H1 (cell line): ENCODE results near the gene ZNF490. TPM values are rescaled to one million over a fixed set of nuclear protein-coding genes. Genes with fewer than 3 reads are reported as not detected.

ENCODE experiments used
- CTCF ChIA-PET: fragments of 300-600 bp; sonication (Branson Sonifier 250); formaldehyde crosslinking; loops from one replicate; lab custom pipeline; 2021; ENCODE audit not compliant: partially characterized antibody; lab: Charles Lee
- POLR2A ChIA-PET: fragments of 300-600 bp; sonication (Branson Sonifier 250); formaldehyde crosslinking; loops from one replicate; lab custom pipeline; 2021; ENCODE audit warnings: inconsistent platforms; ENCODE audit not compliant: partially characterized antibody; lab: Charles Lee
- DNase-seq, 2 experiments: peaks; one replicate each; pipeline versions ENCODE4 v3.0.0 to v3.0.0-alpha.2; 2010 to 2022; ENCODE audit warnings: low spot score in 2 of 2, low read depth in 1 of 2, mixed read lengths in 1 of 2
- FAIRE-seq: peaks from 2 replicates; lab custom pipeline; 2011; peaks lifted over from hg19 to GRCh38; lab: Jason Lieb, UNC
- H2AFZ ChIP-seq: 2 replicates; pipeline ENCODE4 v1.8.1; 2012; ENCODE audit warnings: low read length, inconsistent platforms
- H2AK5ac ChIP-seq: 2 replicates; pipeline ENCODE4 v1.6.1; 2013; ENCODE audit warnings: low read depth, low read length
- H2BK120ac ChIP-seq: replicated peaks from 2 replicates; pipeline ENCODE3; 2013; ENCODE audit warnings: low read depth, low read length, inconsistent platforms
- H2BK12ac ChIP-seq: 2 replicates; pipeline ENCODE4 v1.6.1; 2013; ENCODE audit warnings: low read depth, low read length
- H2BK15ac ChIP-seq: 2 replicates; pipeline ENCODE4 v1.6.1; 2013; ENCODE audit warnings: low read length
- H2BK20ac ChIP-seq: 2 replicates; pipeline ENCODE4 v1.6.1; 2013; ENCODE audit warnings: low read length
- H2BK5ac ChIP-seq: 2 replicates; pipeline ENCODE4 v1.6.1; 2013; ENCODE audit warnings: low read depth, low read length
- H3K14ac ChIP-seq: 2 replicates; pipeline ENCODE4 v1.6.1; 2013; ENCODE audit warnings: inconsistent platforms; ENCODE audit not compliant: insufficient read length
- H3K18ac ChIP-seq: 2 replicates; pipeline ENCODE4 v1.6.1; 2013; ENCODE audit warnings: low read length; ENCODE audit errors: extremely low read depth
- H3K23ac ChIP-seq: 2 replicates; pipeline ENCODE4 v1.6.1; 2013; ENCODE audit warnings: inconsistent platforms; ENCODE audit not compliant: insufficient read length
- H3K23me2 ChIP-seq: 2 replicates; pipeline ENCODE4 v1.6.1; 2013; ENCODE audit warnings: low read depth, low read length
- H3K27ac ChIP-seq: 2 replicates; pipeline ENCODE4 v1.6.1; 2011; ENCODE audit warnings: low read depth, low read length, inconsistent platforms
- H3K27me3 ChIP-seq, 4 experiments: replicated peaks in 1 of 4; 1 replicate in 1 of 4; 2 replicates in 3 of 4; pipeline versions ENCODE4 v1.6.1 to v1.8.1; 2011 to 2013; ENCODE audit warnings: low read length in 3 of 4, mild to moderate bottlenecking in 3 of 4, inconsistent platforms in 2 of 4, mixed read lengths in 2 of 4, moderate library complexity in 1 of 4; ENCODE audit not compliant: control insufficient read depth in 3 of 4, insufficient read depth in 3 of 4; ENCODE audit errors: extremely low read depth in 1 of 4
- H3K36me3 ChIP-seq, 4 experiments: 2 replicates each; pipeline versions ENCODE4 v1.6.1 to v1.8.1; 2011 to 2013; ENCODE audit warnings: mild to moderate bottlenecking in 4 of 4, low read length in 3 of 4, moderate library complexity in 2 of 4, control low read depth in 1 of 4, inconsistent platforms in 1 of 4; ENCODE audit not compliant: insufficient read depth in 4 of 4, control insufficient read depth in 2 of 4
- H3K4ac ChIP-seq: replicated peaks from 2 replicates; pipeline ENCODE3; 2013; ENCODE audit warnings: low read length, low read depth, mixed read lengths, inconsistent platforms; ENCODE audit not compliant: insufficient read length
- H3K4me1 ChIP-seq, 4 experiments: replicated peaks in 1 of 4; 1 replicate in 1 of 4; 2 replicates in 3 of 4; pipeline versions ENCODE4 v1.6.1 to v1.8.1; 2011 to 2013; ENCODE audit warnings: low read length in 3 of 4, inconsistent platforms in 2 of 4, mixed read lengths in 1 of 4; ENCODE audit not compliant: insufficient read depth in 4 of 4, control insufficient read depth in 3 of 4
- H3K4me2 ChIP-seq, 2 experiments: 2 replicates each; pipeline versions ENCODE4 v1.6.1 to v1.8.1; 2011 to 2013; ENCODE audit warnings: low read depth in 2 of 2, low read length in 2 of 2, control low read depth in 1 of 2, inconsistent platforms in 1 of 2, mild to moderate bottlenecking in 1 of 2; ENCODE audit not compliant: insufficient read depth in 1 of 2
- H3K4me3 ChIP-seq, 4 experiments: fragments of 200-600, 300-600 bp in 1 of 4; sonication (generic), shearing (Covaris generic), sonication (Bioruptor Twin) in 1 of 4; 2 replicates each; pipeline versions ENCODE4 v1.5.1 to v1.8.1; 2011 to 2016; ENCODE audit warnings: low read length in 4 of 4, low read depth in 3 of 4, control low read depth in 2 of 4, inconsistent platforms in 2 of 4, mild to moderate bottlenecking in 2 of 4, mixed read lengths in 1 of 4, moderate library complexity in 1 of 4; ENCODE audit not compliant: insufficient read depth in 2 of 4; ENCODE audit errors: extremely low read depth in 1 of 4
- H3K56ac ChIP-seq: replicated peaks from 2 replicates; pipeline ENCODE3; 2013; ENCODE audit warnings: low read depth, mild to moderate bottlenecking, mixed read lengths, low read length, inconsistent platforms; ENCODE audit not compliant: insufficient read length
- H3K79me1 ChIP-seq: 2 replicates; pipeline ENCODE4 v1.6.1; 2013; ENCODE audit warnings: low read depth, low read length, control low read depth
- H3K79me2 ChIP-seq, 2 experiments: 2 replicates each; pipeline versions ENCODE4 v1.6.1 to v1.8.1; 2012 to 2013; ENCODE audit warnings: low read length in 2 of 2, mild to moderate bottlenecking in 2 of 2, inconsistent platforms in 1 of 2; ENCODE audit not compliant: insufficient read depth in 2 of 2, control insufficient read depth in 1 of 2
- H3K9ac ChIP-seq, 4 experiments: replicated peaks in 1 of 4; 1 replicate in 1 of 4; 2 replicates in 3 of 4; pipeline versions ENCODE4 v1.6.1 to v1.8.1; 2011 to 2013; ENCODE audit warnings: low read depth in 3 of 4, low read length in 3 of 4, control low read depth in 2 of 4, mild to moderate bottlenecking in 2 of 4, moderate library complexity in 2 of 4, inconsistent platforms in 1 of 4; ENCODE audit errors: extremely low read depth in 1 of 4
- H3K9me3 ChIP-seq, 2 experiments: 2 replicates each; pipeline versions ENCODE4 v1.6.1 to v1.8.1; 2012 to 2013; ENCODE audit warnings: mild to moderate bottlenecking in 2 of 2, moderate library complexity in 2 of 2, control low read depth in 1 of 2, inconsistent platforms in 1 of 2, low read depth in 1 of 2, low read length in 1 of 2, mixed read lengths in 1 of 2; ENCODE audit not compliant: insufficient read depth in 2 of 2
- H4K20me1 ChIP-seq, 2 experiments: replicated peaks in 1 of 2; 2 replicates each; pipeline versions ENCODE3 to v1.8.1; 2011 to 2013; ENCODE audit warnings: inconsistent platforms in 2 of 2, low read length in 2 of 2, mild to moderate bottlenecking in 1 of 2; ENCODE audit not compliant: insufficient read depth in 2 of 2, control insufficient read depth in 1 of 2
- H4K5ac ChIP-seq: 2 replicates; pipeline ENCODE4 v1.6.1; 2013; ENCODE audit warnings: low read length, low read depth, mixed read lengths, inconsistent platforms; ENCODE audit not compliant: insufficient read length
- H4K8ac ChIP-seq: 2 replicates; pipeline ENCODE4 v1.8.0; 2013; ENCODE audit warnings: mild to moderate bottlenecking, moderate library complexity, low read length, inconsistent platforms; ENCODE audit not compliant: insufficient read depth; ENCODE audit errors: extremely low read depth
- H4K91ac ChIP-seq: replicated peaks from 2 replicates; pipeline ENCODE3; 2013; ENCODE audit warnings: low read length, mixed read lengths, inconsistent platforms; ENCODE audit not compliant: insufficient read length
- ASH2L ChIP-seq: fragments of 200-600, 300-600 bp; sonication (generic); IDR thresholded peaks from one replicate; pipeline ENCODE4 v1.7.1; 2017; ENCODE audit warnings: low read length
- CBX8 ChIP-seq: fragments of 300-800, 300-1000 bp; sonication (generic); IDR thresholded peaks from 2 replicates; pipeline ENCODE4 v1.7.1; 2016; ENCODE audit warnings: low read depth, low read length, borderline replicate concordance
- GABPA ChIP-seq: IDR thresholded peaks from 2 replicates; pipeline ENCODE4 v1.6.1; 2011; ENCODE audit warnings: mild to moderate bottlenecking, low read length, moderate library complexity, borderline replicate concordance; ENCODE audit not compliant: insufficient read depth
- HDAC6 ChIP-seq: IDR thresholded peaks from one replicate; pipeline ENCODE4 v1.7.1; 2012; ENCODE audit warnings: low read depth, mild to moderate bottlenecking, inconsistent platforms, low read length, moderate library complexity
- POLR2AphosphoS5 ChIP-seq: IDR thresholded peaks from 2 replicates; pipeline ENCODE4 v1.6.1; 2011; ENCODE audit warnings: low read depth, low read length
- SIRT6 ChIP-seq: IDR thresholded peaks from one replicate; pipeline ENCODE4 v1.7.1; 2012; ENCODE audit warnings: low read length, inconsistent platforms
- TAF1 ChIP-seq: IDR thresholded peaks from 2 replicates; pipeline ENCODE4 v1.6.1; 2011; ENCODE audit warnings: mild to moderate bottlenecking, low read depth, low read length
- TBP ChIP-seq: IDR thresholded peaks from 2 replicates; pipeline ENCODE4 v1.6.1; 2011; ENCODE audit warnings: low read depth, low read length, improper control_type of control experiment
- ZNF274 ChIP-seq: IDR thresholded peaks from 2 replicates; pipeline ENCODE4 v1.7.0; 2012; ENCODE audit warnings: low read length, borderline replicate concordance; ENCODE audit errors: extremely low read depth
- WGBS, 2 experiments: shearing (Covaris generic) in 1 of 2; methylation state at CpG; one replicate each; pipeline versions ENCODE4 v1.1.6 to v1.1.7; 2013 to 2015; ENCODE audit warnings: low lambda C conversion rate in 2 of 2, mixed read lengths in 2 of 2, inconsistent platforms in 1 of 2, low coverage in 1 of 2, missing lambda C conversion rate in 1 of 2; ENCODE audit not compliant: insufficient replicate concordance in 2 of 2, insufficient coverage in 1 of 2, insufficient read length in 1 of 2; ENCODE audit errors: extremely low coverage in 1 of 2, missing lambda C conversion rate in 1 of 2; 5-methylcytosine and 5-hydroxymethylcytosine counted together
- polyA plus RNA-seq, 7 experiments: library from polyadenylated mRNA; depleted of rRNA in 3 of 7; stranded (reverse) in 5 of 7; unstranded in 2 of 7; fragments of >200 nt in 5 of 7; fragments of 200-250 nt in 2 of 7; gene quantifications; 1 replicate in 5 of 7; 2 replicates in 1 of 7; 4 replicates in 1 of 7; pipeline versions ENCODE4 v1.2.1 to v1.2.3, GENCODE V29; 2011 to 2013; ENCODE audit warnings: missing spikeins in 2 of 7, mixed read lengths in 2 of 7
- total RNA-seq: library from RNA; stranded (reverse); fragmentation: NEBNext Ultra II Directional; extraction: Animal tissue kit (Norgen Biotek cat#: 25700); gene quantifications from 2 replicates; pipeline ENCODE4 v1.2.1, GENCODE V29; 2021
- TF ChIP-seq, protein P1 (sequence below), 3 experiments: IDR thresholded peaks; 1 replicate in 2 of 3; 2 replicates in 1 of 3; pipeline versions ENCODE4 v1.5.1 to v1.6.1; 2011; ENCODE audit warnings: low read length in 3 of 3, mild to moderate bottlenecking in 3 of 3, inconsistent platforms in 2 of 3, low read depth in 1 of 3, moderate library complexity in 1 of 3; ENCODE audit not compliant: insufficient read depth in 1 of 3; ENCODE audit errors: control extremely low read depth in 1 of 3

Gene ZNF490
- total and polyA plus RNA-seq, 2 of the 8 experiments (the other 6 are each of a cell fraction or from before 2014, with no cell fraction given): 1.7 to 9.0 TPM

DNA sequence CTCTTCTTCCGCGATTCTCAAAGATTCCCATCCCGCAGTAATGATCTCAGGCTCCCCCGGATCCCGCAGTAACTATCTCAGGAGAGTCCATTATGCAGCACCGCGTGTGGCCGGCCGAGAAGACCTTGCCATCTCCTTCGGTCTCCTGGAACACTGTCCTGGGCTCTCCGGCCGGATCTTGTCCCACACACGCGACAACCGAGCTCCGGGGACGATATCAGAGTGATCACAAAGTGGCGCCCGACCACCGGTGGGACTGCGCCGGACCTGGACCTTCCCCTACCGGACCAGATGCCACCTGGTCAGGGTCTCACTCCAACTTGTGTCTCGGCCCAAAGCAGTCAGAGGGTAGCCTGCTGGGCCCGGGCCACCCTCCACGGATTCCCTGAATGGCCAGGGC is 31.9 kb upstream of the ZNF490 start:
- Histone ChIP-seq H4K5ac (no peak overlapping the region), H2BK5ac (no peak overlapping the region), H3K4me3 (no peak overlapping the region)
- DNase-seq: no peak
- TF ChIP-seq SIRT6 (no peak), TAF1 (no peak), ZNF274 (no peak), HDAC6 (no peak), TBP (no peak), ASH2L (no peak), GABPA (no peak), POLR2AphosphoS5 (no peak), CBX8 (no peak)
- TF ChIP-seq, protein P1, sequence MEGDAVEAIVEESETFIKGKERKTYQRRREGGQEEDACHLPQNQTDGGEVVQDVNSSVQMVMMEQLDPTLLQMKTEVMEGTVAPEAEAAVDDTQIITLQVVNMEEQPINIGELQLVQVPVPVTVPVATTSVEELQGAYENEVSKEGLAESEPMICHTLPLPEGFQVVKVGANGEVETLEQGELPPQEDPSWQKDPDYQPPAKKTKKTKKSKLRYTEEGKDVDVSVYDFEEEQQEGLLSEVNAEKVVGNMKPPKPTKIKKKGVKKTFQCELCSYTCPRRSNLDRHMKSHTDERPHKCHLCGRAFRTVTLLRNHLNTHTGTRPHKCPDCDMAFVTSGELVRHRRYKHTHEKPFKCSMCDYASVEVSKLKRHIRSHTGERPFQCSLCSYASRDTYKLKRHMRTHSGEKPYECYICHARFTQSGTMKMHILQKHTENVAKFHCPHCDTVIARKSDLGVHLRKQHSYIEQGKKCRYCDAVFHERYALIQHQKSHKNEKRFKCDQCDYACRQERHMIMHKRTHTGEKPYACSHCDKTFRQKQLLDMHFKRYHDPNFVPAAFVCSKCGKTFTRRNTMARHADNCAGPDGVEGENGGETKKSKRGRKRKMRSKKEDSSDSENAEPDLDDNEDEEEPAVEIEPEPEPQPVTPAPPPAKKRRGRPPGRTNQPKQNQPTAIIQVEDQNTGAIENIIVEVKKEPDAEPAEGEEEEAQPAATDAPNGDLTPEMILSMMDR (IDR thresholded peaks at IDR 0.05; ENCODE audit: control extremely low read depth in 1 of 3, insufficient read depth in 1 of 3, low read depth in 1 of 3, low read length in 3 of 3): no peak
- TF ChIP-seq, all 59 proteins: peak for 0
- CTCF ChIA-PET: interaction anchor here (0.7 kb wide), 1 partner anchor 30 kb away, joined by 4 read pairs; no protein-coding TSS in a partner anchor
- Histone ChIP-seq H3K4ac (no peak overlapping the region), H2AFZ (no peak overlapping the region), H3K23me2 (peaks cover 1% of the 10 kb centered on the region; the same call in 1 of the 2 replicates), H2BK15ac (no peak overlapping the region), H4K91ac (no peak overlapping the region), H2BK12ac (no peak overlapping the region), H3K56ac (no peak overlapping the region), H3K9ac (no peak overlapping the region), H4K8ac (no peak overlapping the region), H4K20me1 (no peaks in the 10 kb centered on the region), H3K27ac (no peak overlapping the region), H3K36me3 (no peaks in the 10 kb centered on the region), H2AK5ac (no peak overlapping the region), H3K79me1 (no peaks in the 10 kb centered on the region), H3K4me1 (no peaks in the 10 kb centered on the region; a peak in 2 of 7 replicates), H3K18ac (no peak overlapping the region), H3K4me2 (no peak overlapping the region), H2BK120ac (no peak overlapping the region), H3K27me3 (no peaks in the 10 kb centered on the region), H3K9me3 (no peaks in the 10 kb centered on the region), H2BK20ac (no peak overlapping the region), H3K79me2 (no peaks in the 10 kb centered on the region), H3K14ac (no peak overlapping the region), H3K23ac (no peak overlapping the region)
- FAIRE-seq: no peak
- POLR2A ChIA-PET: interaction anchor here (1.4 kb wide), 1 partner anchor 10 kb away, joined by 4 read pairs; no protein-coding TSS in a partner anchor
- 94% methylated on average over 26 of the region's 26 CpGs; no CpG with 5 or more reads in 1 of the 2 experiments for WGBS, 2 experiments
